GM21723 (cell line): ENCODE measurements around the gene WASL.
"Not testable (repeated sequence)": the region's sequence is repeated elsewhere in the genome, so short reads cannot be mapped to it uniquely, and the experiment has no call there.

ENCODE experiments used
- ATAC-seq: cut with Tn5 transposase; IDR thresholded peaks from one replicate; pipeline ENCODE4 v1.9.1; 2021; ENCODE audit warnings: mild to moderate bottlenecking, moderate library complexity; ENCODE audit not compliant: unreplicated experiment

WASL gene

GRCh38 chr7:123748734-123749536 is at the start of gene WASL:
WASL (minus strand) TSS chr7:123749003; CDS start chr7:123748734, 269 bp downstream.
- peak; percentile 78 for ATAC-seq

GRCh38 chr7:123797673-123798531 is 49.1 kb upstream of the WASL start:
- ATAC-seq, result no peak

GRCh38 chr7:123796568-123796967 is 47.8 kb upstream of the WASL start:
- ATAC-seq, result no peak

GRCh38 chr7:123795917-123796316 is 47.1 kb upstream of the WASL start:
- no peak for ATAC-seq

GRCh38 chr7:123795116-123795515 is 46.3 kb upstream of the WASL start:
- ATAC-seq, result not testable (repeated sequence)

- no peak for ATAC-seq
Measured at GRCh38 chr7:123792547-123792946, 43.7 kb upstream of the WASL start.

GRCh38 chr7:123791001-123791400 is 42.2 kb upstream of the WASL start:
- no peak for ATAC-seq

GRCh38 chr7:123789817-123790216 is 41.0 kb upstream of the WASL start:
- ATAC-seq, result no peak

- ATAC-seq, result no peak
Measured at GRCh38 chr7:123789206-123789784, 40.5 kb upstream of the WASL start.

GRCh38 chr7:123788584-123788983 is 39.8 kb upstream of the WASL start:
- ATAC-seq, result no peak

- no peak for ATAC-seq
Measured at GRCh38 chr7:123787220-123788007, 38.6 kb upstream of the WASL start.

- no peak for ATAC-seq
Measured at GRCh38 chr7:123784263-123784662, 35.5 kb upstream of the WASL start.

GRCh38 chr7:123783820-123784219 is 35.0 kb upstream of the WASL start:
- ATAC-seq, result no peak

GRCh38 chr7:123782071-123782798 is 33.4 kb upstream of the WASL start:
- ATAC-seq, result no peak

GRCh38 chr7:123780472-123780871 is 31.7 kb upstream of the WASL start:
- ATAC-seq, result not testable (repeated sequence)

GRCh38 chr7:123774496-123774895 is 25.7 kb upstream of the WASL start:
- no peak for ATAC-seq

GRCh38 chr7:123773481-123773880 is 24.7 kb upstream of the WASL start:
- ATAC-seq, result no peak

GRCh38 chr7:123772652-123773051 is 23.8 kb upstream of the WASL start:
- ATAC-seq, result no peak

GRCh38 chr7:123771846-123772245 is 23.0 kb upstream of the WASL start:
- ATAC-seq, result no peak

GRCh38 chr7:123771256-123771655 is 22.5 kb upstream of the WASL start:
- ATAC-seq, result no peak
